Measurements from ENCODE around the gene BRICD5. TPM values are rescaled to one million over a fixed set of nuclear protein-coding genes. Genes with fewer than 3 reads are reported as not detected.

BRICD5 gene
- total and polyA plus RNA-seq, 4 donors, result 2.1 to 13.5 (median 9.3) TPM

GRCh38 chr16:2208308-2208707 lies 2.4 kb downstream of the BRICD5 start:
- Histone ChIP-seq H3K9ac (ENCODE audit: insufficient read depth in 1 of 2, low read length in 2 of 2) (no peak overlapping the region), H3K9me3 (ENCODE audit: control insufficient read depth in 4 of 4, insufficient read depth in 3 of 4, low read length in 3 of 4) (no peaks in the 10 kb centered on the region), H3K27ac (ENCODE audit: low read depth in 1 of 2, low read length in 1 of 2) (no peak overlapping the region), H3K4me3 (no peak overlapping the region), H3K27me3 (ENCODE audit: control insufficient read depth in 3 of 3, insufficient read depth in 3 of 3, low read length in 2 of 3) (no peaks in the 10 kb centered on the region), H3K36me3 (ENCODE audit: control insufficient read depth in 4 of 4, insufficient read depth in 4 of 4, low read length in 4 of 4) (peaks cover 0 to 35% (median 4%) of the 10 kb centered on the region in 4 donors), H3K4me1 (ENCODE audit: control insufficient read depth in 5 of 5, insufficient read depth in 5 of 5, low read length in 5 of 5) (peaks cover 3 to 27% (median 8%) of the 10 kb centered on the region in 5 donors)
- DNase-seq, result no peak
- 88% methylated on average over 23 of the region's 23 CpGs for WGBS, 2 donors
- no peak for ATAC-seq (ENCODE audit: insufficient read depth, low FRiP score)
- no peak for TF ChIP-seq CTCF (IDR thresholded peaks at IDR 0.05; ENCODE audit: control extremely low read depth, extremely low read depth)

DNA sequence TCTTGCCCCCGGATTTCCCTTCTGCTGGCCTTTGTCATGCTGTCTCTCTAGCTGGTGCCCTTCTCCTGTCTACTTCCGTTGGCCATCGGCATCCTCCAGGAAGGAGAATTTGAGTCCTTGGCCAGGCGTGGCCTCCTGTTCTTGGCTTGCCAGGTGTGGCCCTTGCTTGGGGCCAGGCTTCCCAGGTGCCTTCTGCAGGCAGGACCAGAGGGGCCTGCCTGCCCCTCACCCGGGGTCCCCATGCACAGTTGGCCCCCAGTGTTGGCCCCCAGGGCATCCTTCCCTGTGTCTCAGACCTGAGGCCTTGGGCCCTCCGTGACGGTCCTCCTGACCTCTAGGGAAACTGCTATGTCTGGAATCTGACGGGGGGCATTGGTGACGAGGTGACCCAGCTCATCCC lies 2.8 kb downstream of the BRICD5 start:
- Histone ChIP-seq H3K4me3 (no peak overlapping the region), H3K4me1 (ENCODE audit: control insufficient read depth in 5 of 5, insufficient read depth in 5 of 5, low read length in 5 of 5) (peaks cover 0 to 23% (median 8%) of the 10 kb centered on the region in 5 donors), H3K36me3 (ENCODE audit: control insufficient read depth in 4 of 4, insufficient read depth in 4 of 4, low read length in 4 of 4) (peaks cover 0 to 35% (median 4%) of the 10 kb centered on the region in 4 donors), H3K27ac (ENCODE audit: low read depth in 1 of 2, low read length in 1 of 2) (no peak overlapping the region), H3K9ac (ENCODE audit: insufficient read depth in 1 of 2, low read length in 2 of 2) (no peak overlapping the region), H3K27me3 (ENCODE audit: control insufficient read depth in 3 of 3, insufficient read depth in 3 of 3, low read length in 2 of 3) (no peaks in the 10 kb centered on the region), H3K9me3 (ENCODE audit: control insufficient read depth in 4 of 4, insufficient read depth in 3 of 4, low read length in 3 of 4) (no peaks in the 10 kb centered on the region)
- TF ChIP-seq CTCF (IDR thresholded peaks at IDR 0.05; ENCODE audit: control extremely low read depth, extremely low read depth), result no peak
- DNase-seq (no peak), ATAC-seq (ENCODE audit: insufficient read depth, low FRiP score) (no peak)
- 93% methylated on average over 9 of the region's 9 CpGs for WGBS, 2 donors

DNA sequence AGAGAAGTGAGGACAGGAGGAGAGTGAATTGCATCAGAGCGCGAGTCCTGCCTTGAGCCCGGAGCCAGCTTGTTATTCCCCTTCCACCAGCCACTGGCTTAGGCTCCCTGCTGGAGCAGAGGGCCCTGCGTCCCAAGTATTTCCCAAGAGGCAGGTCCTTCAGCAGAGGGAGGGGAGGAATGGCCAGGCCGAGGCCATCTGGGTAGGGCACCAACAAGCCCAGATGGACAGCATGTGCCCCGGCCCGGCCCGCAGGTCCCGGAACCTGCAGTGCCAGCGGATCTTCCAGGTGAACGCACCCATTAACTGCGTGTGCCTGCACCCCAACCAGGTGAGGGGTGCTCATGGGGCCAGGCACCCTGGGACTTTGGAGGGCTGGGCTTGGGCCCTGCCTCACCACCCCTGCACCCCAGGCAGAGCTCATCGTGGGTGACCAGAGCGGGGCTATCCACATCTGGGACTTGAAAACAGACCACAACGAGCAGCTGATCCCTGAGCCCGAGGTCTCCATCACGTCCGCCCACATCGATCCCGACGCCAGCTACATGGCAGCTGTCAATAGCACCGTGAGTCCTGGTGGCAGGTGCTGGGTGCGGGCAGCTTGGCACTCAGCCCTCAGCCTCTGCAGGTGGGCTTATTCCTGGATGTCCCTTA lies 3.8 kb downstream of the BRICD5 start:
- Histone ChIP-seq H3K9ac (ENCODE audit: insufficient read depth in 1 of 2, low read length in 2 of 2) (no peak overlapping the region), H3K4me3 (no peak overlapping the region), H3K9me3 (ENCODE audit: control insufficient read depth in 4 of 4, insufficient read depth in 3 of 4, low read length in 3 of 4) (no peaks in the 10 kb centered on the region), H3K36me3 (ENCODE audit: control insufficient read depth in 4 of 4, insufficient read depth in 4 of 4, low read length in 4 of 4) (peaks cover 0 to 33% (median 4%) of the 10 kb centered on the region in 4 donors), H3K4me1 (ENCODE audit: control insufficient read depth in 5 of 5, insufficient read depth in 5 of 5, low read length in 5 of 5) (peaks cover 0 to 14% (median 8%) of the 10 kb centered on the region in 5 donors), H3K27me3 (ENCODE audit: control insufficient read depth in 3 of 3, insufficient read depth in 3 of 3, low read length in 2 of 3) (peaks cover 0 to 1% (median 0%) of the 10 kb centered on the region in 3 donors), H3K27ac (ENCODE audit: low read depth in 1 of 2, low read length in 1 of 2) (peak overlapping the region in 1 of 2 donors; percentile 26)
- DNase-seq (no peak), ATAC-seq (ENCODE audit: insufficient read depth, low FRiP score) (no peak)
- TF ChIP-seq CTCF (IDR thresholded peaks at IDR 0.05; ENCODE audit: control extremely low read depth, extremely low read depth), result no peak
- 74 to 92% methylated on average over 16 to 23 of the region's 23 CpGs for WGBS, 2 donors

Data from lung (tissue), 12 donors.